NAMALWA (cell line): ENCODE measurements around the gene MMP24OS.
"Not testable (repeated sequence)": the region's sequence is repeated elsewhere in the genome, so short reads cannot be mapped to it uniquely, and the experiment has no call there.

Source experiments
- DNase-seq: peaks from one replicate; pipeline ENCODE4 v3.0.0-alpha.2; 2015; ENCODE audit warnings: low spot score

MMP24OS gene

GRCh38 chr20:35277531-35278395 lies at the start of gene MMP24OS:
MMP24OS (minus strand) TSS chr20:35278122; CDS start chr20:35277929, 193 bp downstream.
- peak; percentile 94 for DNase-seq

GRCh38 chr20:35327074-35327976 lies 49.4 kb upstream of the MMP24OS start:
- no peak for DNase-seq

- no peak for DNase-seq
These were observed 48.8 kb upstream of the MMP24OS start for GRCh38 chr20:35326740-35327073.

GRCh38 chr20:35326021-35326739 lies 48.3 kb upstream of the MMP24OS start:
- DNase-seq = no peak

GRCh38 chr20:35325401-35325800 lies 47.5 kb upstream of the MMP24OS start:
- DNase-seq = no peak

GRCh38 chr20:35320396-35321126 lies 42.6 kb upstream of the MMP24OS start:
- DNase-seq = no peak

GRCh38 chr20:35319871-35320197 lies 41.9 kb upstream of the MMP24OS start:
- DNase-seq = no peak

GRCh38 chr20:35319192-35319870 lies 41.4 kb upstream of the MMP24OS start:
- DNase-seq = no peak

- DNase-seq = no peak
These were observed 40.7 kb upstream of the MMP24OS start for GRCh38 chr20:35318502-35319157.

GRCh38 chr20:35317416-35318210 lies 39.7 kb upstream of the MMP24OS start:
- DNase-seq = no peak

GRCh38 chr20:35316086-35316485 lies 38.2 kb upstream of the MMP24OS start:
- no peak for DNase-seq

- DNase-seq = not testable (repeated sequence)
These were observed 37.7 kb upstream of the MMP24OS start for GRCh38 chr20:35315632-35316020.

GRCh38 chr20:35314816-35315631 lies 37.1 kb upstream of the MMP24OS start:
- no peak for DNase-seq

- no peak for DNase-seq
These were observed 34.4 kb upstream of the MMP24OS start for GRCh38 chr20:35312318-35312717.

- DNase-seq = no peak
These were observed 33.9 kb upstream of the MMP24OS start for GRCh38 chr20:35311822-35312221.

- no peak for DNase-seq
These were observed 33.5 kb upstream of the MMP24OS start for GRCh38 chr20:35311409-35311808.

GRCh38 chr20:35307666-35308653 lies 30.0 kb upstream of the MMP24OS start:
- no peak for DNase-seq
